ENCODE data around the gene RSPO4.
"Not testable (repeated sequence)": the region's sequence is repeated elsewhere in the genome, so short reads cannot be mapped to it uniquely, and the experiment has no call there.

Gene RSPO4

DNA sequence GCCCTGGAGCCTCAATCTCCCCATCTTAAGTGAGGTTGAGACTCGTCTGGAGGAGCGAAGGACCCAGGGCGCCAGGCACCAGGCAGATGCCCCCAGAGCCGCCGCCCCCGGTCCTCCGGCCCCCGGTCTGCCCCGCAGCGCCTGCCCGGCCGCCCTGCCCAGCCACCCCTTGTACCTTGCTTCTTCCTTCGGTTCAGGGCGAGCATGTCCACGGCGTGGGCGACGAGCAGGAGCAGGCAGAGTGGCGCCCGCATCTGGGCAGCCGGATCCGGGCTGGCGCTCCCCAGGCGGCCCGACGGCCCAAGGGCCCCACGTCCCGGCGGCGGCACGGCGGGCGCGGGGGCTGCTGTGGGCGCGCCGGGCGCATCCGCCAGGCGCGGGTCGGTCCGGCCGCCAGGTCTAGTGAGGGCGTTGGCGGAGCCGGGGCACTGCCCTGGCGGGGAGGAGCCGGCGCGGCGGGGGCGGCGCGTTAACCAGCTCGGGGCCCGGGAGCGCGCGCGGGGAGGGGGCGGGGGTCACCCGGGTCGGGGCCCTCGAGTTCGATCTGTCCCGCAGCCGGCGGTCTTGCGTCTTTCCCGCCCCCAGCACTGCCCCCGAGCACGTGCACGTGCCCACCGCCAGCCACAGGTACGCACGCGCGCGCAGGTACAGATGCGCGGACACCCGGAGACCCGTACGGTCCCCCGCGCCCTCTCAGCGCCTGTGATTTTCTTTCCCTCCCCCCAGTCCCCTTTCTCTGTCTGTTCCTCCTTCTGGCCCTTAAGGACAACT, at the start of gene RSPO4:
RSPO4 (minus strand) TSS at position 401 of the 771 bp plus-strand sequence; CDS start at position 254, 147 bp downstream.
- DNase-seq (ENCODE audit: insufficient read length, low spot score) (no peak), FAIRE-seq (no peak)

DNA sequence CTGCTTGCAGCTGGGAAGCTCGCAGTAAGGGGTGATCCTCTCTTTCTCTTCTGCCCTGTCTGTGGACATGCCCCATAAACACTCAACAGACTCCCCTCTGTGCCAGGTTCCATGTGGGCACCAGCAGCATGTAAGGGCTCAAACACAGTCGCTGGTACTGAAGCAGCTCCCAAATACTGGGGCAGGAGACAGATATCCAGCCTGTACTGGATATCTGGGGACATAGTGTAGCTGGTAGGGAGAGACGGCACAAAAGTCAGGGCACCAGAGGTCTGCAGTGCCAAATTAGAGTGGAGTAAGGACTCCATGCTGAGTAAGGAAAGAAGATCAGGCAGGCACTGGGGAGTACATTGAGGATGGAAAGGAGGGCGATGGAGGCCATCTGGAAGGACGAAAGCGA, 48.3 kb upstream of the RSPO4 start:
- no peak for DNase-seq (ENCODE audit: insufficient read length, low spot score)
- no peak for FAIRE-seq

DNA sequence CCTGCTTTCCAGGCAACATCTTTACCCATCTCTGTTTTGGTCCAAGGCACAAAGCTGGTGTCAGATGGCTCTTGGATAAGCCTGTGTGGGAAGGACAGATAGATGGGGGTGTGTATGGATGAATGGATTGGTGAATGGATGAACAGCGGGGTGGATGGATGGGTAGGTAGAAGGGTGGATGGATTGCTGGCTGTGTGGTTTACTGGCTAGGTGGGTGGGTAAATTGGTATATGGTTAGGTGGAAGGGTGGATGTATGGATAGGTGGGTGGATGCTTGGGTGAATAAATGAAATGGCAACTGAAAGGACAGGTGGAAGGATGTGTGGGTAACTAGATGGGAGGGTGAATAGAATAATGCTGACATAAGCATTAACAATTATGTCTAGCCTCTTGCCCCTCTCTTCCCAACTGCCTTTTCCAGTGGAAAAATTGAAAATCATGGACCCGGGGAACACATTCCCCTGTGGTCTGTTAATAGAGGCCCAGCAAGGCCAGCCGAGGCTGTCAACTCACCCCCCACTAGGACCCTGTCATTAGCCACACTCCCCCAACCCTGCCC, 43.8 kb upstream of the RSPO4 start:
- FAIRE-seq, result no peak

DNA sequence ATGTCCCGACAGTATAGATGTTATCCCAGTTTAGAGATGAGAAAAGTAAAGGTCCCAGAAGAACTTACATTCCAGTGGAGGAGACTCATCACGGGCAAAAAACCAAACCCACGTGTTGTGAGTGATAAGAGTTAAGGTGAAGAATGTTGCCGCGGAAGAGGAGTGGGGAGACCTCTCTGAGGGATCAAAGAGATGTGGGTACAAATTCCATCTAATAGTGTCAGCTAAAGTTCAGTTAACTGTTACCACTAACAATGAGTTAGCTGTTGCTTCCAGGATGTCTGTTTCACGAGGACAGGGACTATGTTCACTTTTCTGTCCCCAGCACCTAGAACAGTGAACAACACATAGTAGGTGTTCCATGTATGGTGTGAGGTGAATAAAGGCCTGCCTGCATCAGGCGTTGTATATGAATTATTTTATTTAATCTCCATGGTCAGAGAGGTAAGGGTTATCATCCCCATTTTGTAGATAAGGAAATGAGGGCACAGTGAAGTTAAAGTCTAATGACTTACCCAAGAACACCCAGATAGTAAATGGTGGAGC, 39.8 kb upstream of the RSPO4 start:
- FAIRE-seq (no peak), DNase-seq (ENCODE audit: insufficient read length, low spot score) (no peak)

More for the DNA sequence above, 43.8 kb upstream of the RSPO4 start:
- no peak for DNase-seq (ENCODE audit: insufficient read length, low spot score)

DNA sequence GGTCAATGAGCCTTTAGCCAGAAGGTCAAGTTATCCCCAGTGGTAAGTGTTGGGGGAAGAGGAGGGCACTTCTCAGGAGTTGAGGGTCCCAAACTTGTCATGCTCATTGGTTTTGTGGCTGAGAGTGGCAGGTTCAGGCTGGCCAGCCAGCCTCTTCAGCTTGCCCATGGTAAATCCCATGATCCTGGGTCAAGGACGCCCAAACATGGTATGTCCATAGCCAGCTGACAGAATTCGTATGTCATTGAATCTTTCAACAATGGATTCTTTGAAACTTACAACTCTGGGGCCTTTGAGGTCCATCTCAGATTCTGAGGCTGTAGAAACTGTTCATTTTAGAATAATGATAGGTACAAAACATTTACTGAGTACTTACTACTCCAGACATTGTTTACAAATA, 36.1 kb upstream of the RSPO4 start:
- FAIRE-seq, result no peak

DNA sequence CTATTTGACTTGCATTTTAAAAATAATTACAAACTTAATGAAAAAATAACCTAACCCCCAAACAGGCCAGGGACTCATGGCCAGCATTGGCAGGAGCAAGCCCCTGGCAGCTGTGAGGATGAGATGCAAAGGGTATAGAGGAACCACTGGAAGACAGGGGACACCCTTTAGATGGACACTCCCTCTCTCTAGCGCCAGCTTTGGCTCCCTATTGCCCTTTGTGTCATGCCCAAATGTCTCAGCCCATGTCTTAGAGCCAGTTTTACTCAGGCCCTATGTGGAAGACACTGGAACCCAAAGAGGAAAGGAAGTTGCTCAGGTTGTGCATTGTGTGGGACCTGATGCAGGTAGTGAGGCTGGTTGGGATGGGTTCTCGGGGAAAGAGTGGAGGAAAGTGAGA, 34.9 kb upstream of the RSPO4 start:
- DNase-seq (ENCODE audit: insufficient read length, low spot score) (no peak), FAIRE-seq (no peak)

More for the DNA sequence above, 36.1 kb upstream of the RSPO4 start:
- DNase-seq (ENCODE audit: insufficient read length, low spot score), result no peak

DNA sequence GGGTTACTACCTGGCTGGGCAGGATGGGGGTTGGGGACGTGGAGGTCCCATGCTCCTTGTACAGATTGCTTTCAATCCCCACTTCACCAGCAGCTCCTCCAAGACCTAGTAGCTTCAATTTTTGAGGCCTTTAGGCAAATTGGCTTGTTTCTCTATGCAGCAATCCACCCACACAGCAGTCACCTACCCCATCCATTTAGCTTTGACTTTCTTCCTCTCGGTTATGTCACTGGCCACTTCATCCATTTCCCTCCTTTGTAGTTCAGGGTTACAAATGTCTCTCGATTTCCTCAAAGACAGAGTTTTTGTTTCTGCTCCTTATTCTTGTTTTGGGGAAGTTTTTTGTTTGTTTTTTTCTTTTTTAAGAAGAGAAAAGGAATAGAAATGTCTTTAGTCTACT, 33.4 kb upstream of the RSPO4 start:
- no peak for FAIRE-seq
- no peak for DNase-seq (ENCODE audit: insufficient read length, low spot score)

DNA sequence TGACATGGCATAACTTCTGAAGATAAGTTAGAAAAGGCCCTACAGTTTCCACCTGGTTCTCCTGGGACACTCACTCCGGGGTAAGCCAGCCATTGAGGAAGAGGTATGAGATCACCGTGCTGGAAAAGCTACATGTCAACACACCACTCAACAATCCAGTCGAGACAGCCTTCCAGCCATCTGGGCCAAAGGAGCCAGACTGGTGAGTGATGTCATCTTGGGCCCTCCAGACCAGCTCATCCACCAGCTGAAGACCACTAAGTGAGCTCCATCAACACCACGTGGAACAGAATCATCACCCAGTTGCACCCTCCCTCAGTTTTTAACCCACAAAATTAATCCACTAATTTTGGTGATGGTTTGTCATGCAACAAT, 32.3 kb upstream of the RSPO4 start:
- DNase-seq (ENCODE audit: insufficient read length, low spot score) (no peak), FAIRE-seq (no peak)

DNA sequence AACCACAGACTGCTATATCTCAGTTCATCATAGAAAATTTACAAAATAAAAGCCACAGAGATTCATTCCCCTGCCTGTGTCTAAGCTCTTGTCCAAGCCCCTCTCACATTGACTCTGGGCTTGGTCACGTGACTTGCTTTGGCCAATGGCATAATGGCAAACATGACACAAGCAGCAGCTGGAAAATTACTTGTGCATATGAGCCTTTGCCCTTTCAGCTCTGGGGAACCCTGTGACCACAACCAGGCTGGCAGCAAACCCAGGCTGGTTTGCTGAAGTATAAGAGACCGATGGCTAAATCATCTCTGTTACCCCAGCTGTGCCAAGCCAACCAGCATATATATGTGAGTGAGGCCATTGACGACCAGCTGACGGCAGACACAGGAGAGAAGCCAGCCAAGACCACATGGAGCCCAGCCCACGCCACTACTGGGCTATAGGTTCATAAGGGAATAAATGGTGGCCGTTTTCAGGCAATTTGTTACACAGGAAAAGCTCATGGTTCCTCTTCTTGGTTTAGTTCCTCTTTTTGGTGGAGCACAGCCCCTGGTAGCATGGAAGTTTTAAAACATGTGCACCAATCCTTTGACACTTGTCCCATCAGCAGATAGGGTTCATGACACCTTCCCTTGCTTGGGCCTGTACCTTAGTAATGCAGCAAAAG, 31.8 kb upstream of the RSPO4 start:
- FAIRE-seq (no peak), DNase-seq (ENCODE audit: insufficient read length, low spot score) (no peak)

DNA sequence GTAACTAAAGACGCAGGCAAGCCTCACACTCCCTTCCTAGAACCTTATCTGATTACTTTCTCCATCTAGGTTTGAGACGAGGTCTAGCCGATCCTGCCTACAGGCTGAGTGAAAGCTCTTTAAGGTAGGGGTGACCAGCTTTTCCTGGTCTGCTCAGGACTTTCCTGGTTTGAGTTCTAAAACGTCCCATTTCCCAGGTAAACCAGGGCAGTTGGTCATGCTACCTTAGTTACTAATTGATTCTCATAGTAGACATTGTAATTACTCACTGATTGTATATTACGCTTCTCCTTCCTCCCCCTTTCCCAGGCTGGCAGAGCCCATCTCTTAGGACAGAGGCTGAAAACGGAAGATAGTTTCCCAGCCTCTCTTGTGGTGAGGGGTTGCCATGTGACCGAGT, 27.9 kb upstream of the RSPO4 start:
- DNase-seq (ENCODE audit: insufficient read length, low spot score) (no peak), FAIRE-seq (no peak)

DNA sequence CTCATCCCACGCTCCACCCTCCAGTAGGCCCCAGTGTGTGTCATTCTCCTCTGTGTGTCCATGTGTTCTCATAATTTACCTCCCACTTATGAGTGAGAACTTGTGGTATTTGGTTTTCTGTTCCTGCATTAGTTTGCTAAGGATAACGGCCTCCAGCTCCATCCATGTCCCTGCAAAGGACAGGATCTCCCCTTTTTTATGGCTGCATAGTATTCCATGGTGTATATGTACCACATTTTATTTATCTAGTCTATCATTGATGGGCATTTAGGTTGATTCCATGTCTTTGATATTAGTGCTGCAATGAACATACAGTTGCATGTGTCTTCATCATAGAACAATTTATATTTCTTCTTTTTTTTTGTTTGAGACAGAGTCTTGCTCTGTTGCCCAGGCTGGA, 24.1 kb upstream of the RSPO4 start:
- FAIRE-seq; DNase-seq (ENCODE audit: insufficient read length, low spot score): not testable (repeated sequence)

DNA sequence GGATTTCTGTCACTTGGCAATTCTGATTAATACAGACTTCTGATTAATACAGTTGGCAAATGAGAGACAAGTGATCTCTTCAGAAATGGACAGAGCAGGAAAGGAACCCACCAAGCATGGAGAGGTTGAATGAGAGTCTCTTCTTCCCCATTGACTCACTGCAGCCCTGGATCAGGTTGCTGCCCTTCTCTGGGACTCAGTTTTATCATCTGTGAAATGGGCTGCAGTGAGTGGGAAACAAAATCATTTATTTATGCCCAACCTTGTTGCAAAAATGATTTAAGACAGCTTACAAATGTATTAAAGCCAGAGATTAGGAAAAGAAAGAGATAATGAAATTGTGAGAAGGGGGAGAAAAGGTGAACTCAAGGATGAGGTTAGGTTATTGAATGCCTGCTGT, 20.8 kb upstream of the RSPO4 start:
- FAIRE-seq, result no peak
- DNase-seq (ENCODE audit: insufficient read length, low spot score), result no peak

DNA sequence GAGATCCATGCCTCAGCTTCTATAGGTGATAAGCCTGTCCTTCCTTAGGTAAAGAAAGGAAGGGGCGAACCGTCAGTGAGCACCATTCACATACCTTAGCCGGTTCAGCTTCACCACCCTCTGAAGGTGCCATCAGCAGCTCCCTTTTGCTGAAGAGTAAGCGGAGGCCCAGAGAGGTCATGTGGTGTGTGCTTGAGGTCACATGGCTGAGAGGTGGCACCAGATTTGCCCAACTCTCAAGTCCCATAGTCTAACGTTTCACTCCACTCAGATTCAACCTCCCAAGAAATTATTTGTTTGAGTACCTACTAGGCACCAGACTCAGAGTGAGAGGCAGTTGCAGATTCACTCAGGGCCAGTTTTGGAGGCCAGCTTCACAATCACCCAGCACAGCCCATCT, 18.5 kb upstream of the RSPO4 start:
- no peak for DNase-seq (ENCODE audit: insufficient read length, low spot score)
- no peak for FAIRE-seq

DNA sequence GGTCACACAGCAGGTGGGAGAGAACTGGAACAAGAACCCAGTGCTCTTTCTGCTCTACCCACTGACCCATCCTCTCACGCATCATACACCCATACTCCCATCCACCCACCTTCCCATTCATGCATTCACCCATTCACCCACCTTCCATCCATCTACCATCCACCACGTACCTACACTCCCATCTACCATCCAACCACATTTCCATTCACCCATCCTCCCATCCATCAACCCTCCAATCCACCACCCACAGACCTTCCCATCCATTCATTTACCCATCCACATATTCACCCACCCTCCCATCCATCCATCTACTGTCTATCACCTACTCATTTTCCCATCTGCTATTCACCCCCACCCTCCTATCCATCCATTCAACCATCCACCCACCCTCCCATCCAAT, 17.2 kb upstream of the RSPO4 start:
- FAIRE-seq, result no peak
- DNase-seq (ENCODE audit: insufficient read length, low spot score), result no peak

DNA sequence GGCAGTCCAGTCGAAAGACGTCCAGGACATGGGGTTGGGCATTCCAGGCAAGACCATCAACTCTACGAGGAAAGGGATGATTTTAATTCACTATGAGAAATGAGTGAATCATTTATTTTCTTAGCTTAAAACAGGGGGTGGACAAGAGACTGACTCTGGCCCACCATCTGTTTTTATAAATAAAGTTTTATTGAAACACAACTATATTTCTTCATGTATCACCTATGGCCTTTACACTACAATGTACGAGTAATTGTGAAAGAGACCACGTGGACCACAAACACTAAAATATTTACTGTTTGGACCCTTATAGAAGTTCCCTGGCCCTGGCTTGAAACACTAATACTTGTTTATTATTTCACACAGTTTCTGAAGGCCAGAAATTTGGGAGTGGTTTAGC, 15.6 kb upstream of the RSPO4 start:
- DNase-seq (ENCODE audit: insufficient read length, low spot score) (no peak), FAIRE-seq (no peak)

DNA sequence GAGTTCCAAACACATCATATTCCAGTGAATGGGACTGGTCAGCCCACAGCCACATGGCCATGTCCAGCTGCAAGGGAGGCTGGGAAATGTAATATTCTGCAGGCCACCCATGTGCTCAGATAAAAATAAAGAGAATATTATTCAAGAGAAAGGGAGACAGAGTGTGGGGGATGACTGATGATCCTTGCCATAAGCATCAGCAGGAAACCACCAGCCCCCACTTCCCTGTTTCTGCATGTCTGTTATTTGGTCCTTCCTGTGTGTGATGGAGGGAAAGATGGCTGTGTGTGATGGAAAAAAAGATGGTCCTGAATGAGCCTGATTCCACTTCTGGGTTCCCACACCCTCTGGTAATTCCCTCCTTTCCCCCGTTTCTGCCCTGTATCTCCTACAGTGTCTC, 13.1 kb upstream of the RSPO4 start:
- no peak for FAIRE-seq

DNA sequence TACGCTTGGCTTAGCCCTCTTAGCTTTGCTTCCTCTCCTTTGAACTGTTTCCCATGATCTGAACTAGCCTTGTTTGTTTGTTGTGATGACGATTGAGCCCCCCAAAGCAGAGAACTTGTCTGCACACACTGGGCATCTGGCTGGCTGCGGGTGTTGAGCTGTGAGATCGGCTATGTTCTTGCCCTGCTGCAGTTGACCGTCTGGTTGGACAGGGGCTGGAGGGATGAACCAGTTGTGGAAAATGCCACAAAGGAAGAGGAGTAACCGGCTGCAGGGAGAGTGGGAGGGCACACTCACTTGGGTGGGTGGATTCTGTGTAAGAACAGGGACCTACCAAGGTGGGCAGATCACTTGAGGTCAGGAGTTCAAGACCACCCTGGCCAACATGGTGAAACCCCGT, 12.4 kb upstream of the RSPO4 start:
- FAIRE-seq, result no peak
- DNase-seq (ENCODE audit: insufficient read length, low spot score), result no peak

More for the DNA sequence above, 13.1 kb upstream of the RSPO4 start:
- DNase-seq (ENCODE audit: insufficient read length, low spot score), result no peak

DNA sequence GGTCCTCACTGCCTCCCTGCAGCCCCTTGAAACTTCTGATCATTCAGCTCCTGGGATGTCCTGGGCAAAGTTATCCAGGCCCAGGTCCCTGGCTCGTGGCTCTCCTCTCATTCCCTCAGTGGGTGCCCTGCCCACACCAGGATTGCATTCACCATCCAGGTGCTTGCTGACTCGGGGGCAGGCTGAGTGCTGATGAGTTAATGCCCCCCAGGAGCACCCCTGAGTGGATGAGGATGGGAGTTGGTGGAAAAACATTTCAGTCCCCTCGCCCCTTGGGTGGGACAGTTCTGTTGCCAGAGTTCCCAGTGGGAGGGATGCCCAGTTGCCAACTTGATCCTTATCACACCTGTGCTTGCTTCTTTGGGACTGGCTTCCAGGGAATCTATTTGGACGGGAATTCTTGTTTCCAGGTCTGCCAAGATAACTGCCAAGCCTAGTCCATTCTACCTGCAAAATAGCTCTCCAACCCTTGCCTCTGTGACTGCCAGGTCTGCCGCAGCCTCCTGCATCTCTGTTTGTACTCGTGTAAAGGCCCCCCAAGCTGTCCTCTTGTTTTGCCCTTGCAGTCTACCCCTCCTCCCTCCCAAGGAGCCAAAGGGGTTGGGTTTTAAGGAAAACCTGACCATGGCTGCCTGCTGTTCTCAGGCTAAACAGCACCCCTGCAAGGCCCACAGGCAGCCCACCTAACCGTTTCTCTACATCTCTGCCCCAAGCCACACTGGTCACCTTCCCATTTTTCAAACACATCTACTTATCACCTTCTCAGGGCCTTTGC, 11.6 kb upstream of the RSPO4 start:
- FAIRE-seq, result no peak
- DNase-seq (ENCODE audit: insufficient read length, low spot score), result no peak

DNA sequence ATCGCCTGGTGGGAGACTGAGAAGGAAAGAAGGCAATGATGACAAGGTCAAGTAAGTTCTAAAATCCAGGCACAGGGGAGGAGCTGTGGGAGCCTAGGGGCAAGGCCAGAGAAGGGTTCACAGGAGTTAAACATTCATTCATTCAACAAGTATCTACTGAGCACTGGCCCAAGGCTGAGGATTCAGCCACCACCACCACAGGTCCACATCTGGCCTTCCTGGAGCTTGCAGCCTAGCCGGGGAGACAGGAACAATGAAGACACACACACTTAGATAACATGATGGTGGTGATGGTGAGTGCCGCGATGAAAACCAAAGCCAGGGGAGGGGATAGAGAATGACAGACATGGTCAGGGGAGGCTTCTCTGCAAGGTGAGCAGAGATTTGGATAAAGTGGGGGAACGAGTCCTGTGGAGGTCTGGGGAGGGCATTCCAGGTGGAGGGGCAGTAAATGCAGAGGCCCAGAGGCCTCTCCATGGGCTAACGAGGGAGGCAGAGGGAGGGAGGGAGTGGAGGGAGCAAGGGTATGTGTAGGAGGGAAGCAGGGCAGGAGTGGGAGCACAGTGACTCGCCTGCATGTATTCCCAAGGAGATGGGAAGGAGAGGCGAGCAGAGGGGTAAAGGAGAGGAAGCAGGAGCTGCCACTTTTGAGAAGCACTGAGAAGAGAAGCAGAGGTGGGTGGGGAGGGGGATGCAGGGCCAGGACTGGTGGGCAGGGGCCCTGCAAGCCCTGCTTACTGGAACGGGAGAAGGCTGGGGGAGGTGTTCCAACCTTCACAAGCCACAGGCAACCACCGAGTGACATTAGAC, 10.5 kb upstream of the RSPO4 start:
- FAIRE-seq (no peak), DNase-seq (ENCODE audit: insufficient read length, low spot score) (no peak)

DNA sequence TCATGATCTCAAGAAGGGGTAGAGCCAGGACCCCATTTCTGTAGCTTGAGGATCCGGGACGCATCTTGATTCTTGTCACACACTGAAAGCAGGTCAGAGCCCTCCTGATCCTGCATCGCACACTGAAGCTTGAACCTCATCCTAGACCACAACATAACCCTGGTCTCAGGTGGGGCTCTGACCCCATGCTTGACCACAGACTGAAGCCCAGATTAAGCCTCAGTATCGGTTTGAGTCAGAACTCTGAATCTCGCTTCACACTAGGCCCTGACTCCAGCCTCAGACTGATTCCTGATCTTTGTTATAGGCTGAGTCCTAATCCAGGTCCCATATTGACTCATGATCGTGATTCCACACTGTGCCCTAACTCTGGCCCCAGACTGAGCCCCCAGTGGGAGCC, 8.5 kb upstream of the RSPO4 start:
- peak; percentile 47 for DNase-seq (ENCODE audit: insufficient read length, low spot score)
- FAIRE-seq, result peak; percentile 62
